Neuron (in vitro differentiated cells): ENCODE measurements around the gene TMEM167B.

ENCODE experiments used
- H2AFZ ChIP-seq: one replicate; pipeline ENCODE4 v1.6.1; 2013; ENCODE audit warnings: low read depth, mild to moderate bottlenecking, inconsistent platforms, low read length, moderate library complexity
- H3K27me3 ChIP-seq: one replicate; pipeline ENCODE4 v1.6.1; 2013; ENCODE audit warnings: low read length; ENCODE audit not compliant: insufficient read depth
- H3K36me3 ChIP-seq: one replicate; pipeline ENCODE4 v1.6.1; 2013; ENCODE audit warnings: low read length; ENCODE audit not compliant: insufficient read depth
- H3K4me1 ChIP-seq: one replicate; pipeline ENCODE4 v1.6.1; 2013; ENCODE audit warnings: low read length; ENCODE audit not compliant: insufficient read depth
- H3K4me3 ChIP-seq: 2 replicates; pipeline ENCODE4 v1.5.1; 2013; ENCODE audit warnings: mild to moderate bottlenecking, low read length, moderate library complexity
- H3K9me3 ChIP-seq: one replicate; pipeline ENCODE4 v1.6.1; 2013; ENCODE audit warnings: low read length

TMEM167B gene

DNA sequence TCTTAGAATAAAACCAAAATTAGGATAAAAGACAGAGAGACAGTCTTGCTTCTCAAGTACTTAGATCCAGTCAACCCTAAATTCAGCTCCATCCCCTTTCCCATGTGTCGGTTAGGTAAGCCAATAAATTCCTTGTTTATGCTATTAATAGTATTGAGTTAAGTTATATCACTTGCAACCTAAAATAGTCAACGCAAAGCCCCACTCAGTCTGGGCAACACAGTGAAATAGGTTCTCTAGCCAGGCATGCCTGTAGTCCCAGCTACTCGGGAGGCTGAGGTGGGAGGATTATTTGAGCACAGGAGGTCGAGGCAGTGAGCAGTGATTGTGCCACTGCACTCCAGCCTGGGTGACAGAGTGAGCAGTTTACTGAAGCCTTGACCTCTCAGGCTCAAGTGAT lies 29.4 kb upstream of the TMEM167B start:
- Histone ChIP-seq H2AFZ (no peak overlapping the region), H3K9me3 (no peaks in the 10 kb centered on the region), H3K27me3 (no peaks in the 10 kb centered on the region), H3K4me3 (no peak overlapping the region), H3K4me1 (no peaks in the 10 kb centered on the region), H3K36me3 (peaks cover 19% of the 10 kb centered on the region)

- Histone ChIP-seq H2AFZ (no peak overlapping the region), H3K36me3 (peaks cover 33% of the 10 kb centered on the region), H3K4me1 (no peaks in the 10 kb centered on the region), H3K9me3 (no peaks in the 10 kb centered on the region), H3K27me3 (no peaks in the 10 kb centered on the region), H3K4me3 (no peak overlapping the region)
Measured at GRCh38 chr1:109065137-109065536, 25.4 kb upstream of the TMEM167B start.

DNA sequence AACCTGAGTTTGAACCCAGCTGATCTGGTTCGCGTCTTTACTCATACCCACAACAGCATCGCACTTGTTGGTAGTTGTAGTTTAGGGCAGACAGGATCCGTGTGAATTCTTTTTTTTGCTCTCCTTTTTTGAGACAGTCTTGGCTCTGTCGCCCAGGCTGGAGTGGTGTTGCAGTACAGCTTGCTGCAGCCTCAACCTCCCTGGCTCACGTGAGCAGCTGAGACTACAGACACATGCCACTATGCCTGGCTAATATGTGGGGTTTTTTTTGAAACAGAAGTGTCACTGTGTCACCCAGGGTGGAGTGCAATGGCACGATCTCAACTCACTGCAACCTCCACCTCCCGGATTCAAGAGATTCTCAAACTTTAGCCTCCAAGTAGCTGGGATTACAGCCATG lies 22.7 kb upstream of the TMEM167B start:
- no peak overlapping the region for H2AFZ ChIP-seq
- no peaks in the 10 kb centered on the region for H3K4me1 ChIP-seq
- no peaks in the 10 kb centered on the region for H3K9me3 ChIP-seq
- H3K27me3 ChIP-seq: no peaks in the 10 kb centered on the region
- peaks cover 34% of the 10 kb centered on the region for H3K36me3 ChIP-seq
- H3K4me3 ChIP-seq: no peak overlapping the region

DNA sequence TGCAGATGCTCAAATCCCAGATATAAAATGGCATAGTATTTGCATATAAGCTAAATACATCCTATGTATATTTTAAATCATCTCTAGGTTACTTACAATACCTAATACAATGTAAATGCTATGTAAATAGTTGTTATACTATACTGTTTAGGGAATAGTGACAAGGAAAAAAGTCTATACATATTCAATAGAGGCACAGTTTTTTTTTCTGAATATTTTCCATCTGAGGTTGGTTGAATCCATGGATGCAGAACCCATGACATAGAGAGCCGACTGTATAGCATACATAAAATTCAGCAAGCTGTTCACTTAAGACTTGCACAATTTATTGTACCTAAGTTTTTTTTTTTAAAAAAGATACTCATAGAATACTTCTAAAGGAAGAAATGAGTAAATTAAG lies 21.3 kb upstream of the TMEM167B start:
- Histone ChIP-seq H3K4me3 (no peak overlapping the region), H3K36me3 (peaks cover 28% of the 10 kb centered on the region), H3K9me3 (no peaks in the 10 kb centered on the region), H2AFZ (no peak overlapping the region), H3K4me1 (no peaks in the 10 kb centered on the region), H3K27me3 (no peaks in the 10 kb centered on the region)

GRCh38 chr1:109075531-109076490 lies 14.8 kb upstream of the TMEM167B start, which contains the start of gene TAF13:
TAF13 (minus strand) TSS chr1:109076003; CDS start chr1:109075947, 56 bp downstream.
- Histone ChIP-seq H3K9me3 (no peaks in the 10 kb centered on the region), H3K36me3 (peaks cover 4% of the 10 kb centered on the region), H3K4me1 (peaks cover 6% of the 10 kb centered on the region), H2AFZ (peak within 1 kb of the TSS; percentile 44), H3K27me3 (no peaks in the 10 kb centered on the region), H3K4me3 (peak within 1 kb of the TSS; percentile 94)

DNA sequence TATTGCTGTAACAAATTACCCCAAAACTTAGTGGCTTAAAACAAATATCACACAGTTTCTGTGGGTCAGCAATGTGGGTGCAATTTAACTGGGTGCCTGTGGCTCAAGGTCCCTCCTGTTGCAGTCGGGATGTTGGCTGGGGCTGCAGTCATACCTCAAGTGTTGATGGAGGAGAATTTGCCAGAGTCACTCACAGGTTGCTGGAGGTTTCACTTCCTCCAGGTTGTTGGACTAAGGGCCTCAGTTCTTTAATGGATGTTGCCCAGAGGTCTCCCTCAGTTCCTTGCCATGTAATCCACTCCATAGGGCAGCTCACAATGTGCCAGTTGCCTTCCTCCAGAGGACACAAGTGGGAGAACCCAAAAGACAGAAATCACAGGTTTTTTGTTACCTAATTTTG lies 12.2 kb upstream of the TMEM167B start:
- Histone ChIP-seq H3K27me3 (no peaks in the 10 kb centered on the region), H3K9me3 (no peaks in the 10 kb centered on the region), H3K4me1 (peaks cover 17% of the 10 kb centered on the region), H3K36me3 (no peaks in the 10 kb centered on the region), H2AFZ (no peak overlapping the region), H3K4me3 (no peak overlapping the region)

DNA sequence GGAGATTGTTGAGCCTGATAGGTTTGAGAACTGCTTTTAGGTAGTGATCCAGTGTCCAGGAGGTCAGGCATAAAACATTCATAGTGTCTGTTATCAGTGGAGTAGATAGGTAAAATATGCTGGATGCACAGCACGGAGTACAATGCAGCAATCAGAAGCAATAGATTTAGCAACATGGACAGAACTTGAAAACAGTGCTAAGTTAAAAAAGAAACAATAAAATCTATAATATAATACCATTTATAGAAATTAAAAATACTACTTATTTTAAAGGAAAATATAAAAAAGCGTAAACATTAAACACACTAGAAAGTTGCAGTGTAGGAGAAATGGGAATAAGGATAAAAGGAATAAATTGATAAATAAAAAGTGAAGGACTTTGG lies 11.3 kb upstream of the TMEM167B start:
- H3K4me1 ChIP-seq: peaks cover 25% of the 10 kb centered on the region
- no peaks in the 10 kb centered on the region for H3K9me3 ChIP-seq
- no peaks in the 10 kb centered on the region for H3K27me3 ChIP-seq
- no peak overlapping the region for H2AFZ ChIP-seq
- no peak overlapping the region for H3K4me3 ChIP-seq
- H3K36me3 ChIP-seq: no peaks in the 10 kb centered on the region

- Histone ChIP-seq H3K27me3 (no peaks in the 10 kb centered on the region), H3K4me3 (no peak overlapping the region), H3K36me3 (no peaks in the 10 kb centered on the region), H3K9me3 (no peaks in the 10 kb centered on the region), H3K4me1 (peaks cover 27% of the 10 kb centered on the region), H2AFZ (no peak overlapping the region)
Measured at GRCh38 chr1:109080441-109081082, 10.0 kb upstream of the TMEM167B start.

GRCh38 chr1:109083501-109083900 lies 7.1 kb upstream of the TMEM167B start:
- Histone ChIP-seq H3K9me3 (no peaks in the 10 kb centered on the region), H3K4me3 (no peak overlapping the region), H3K36me3 (no peaks in the 10 kb centered on the region), H2AFZ (peak overlapping the region; percentile 73), H3K27me3 (no peaks in the 10 kb centered on the region), H3K4me1 (peaks cover 27% of the 10 kb centered on the region)

- peaks cover 27% of the 10 kb centered on the region for H3K4me1 ChIP-seq
- no peak overlapping the region for H3K4me3 ChIP-seq
- peak overlapping the region; percentile 73 for H2AFZ ChIP-seq
- H3K36me3 ChIP-seq: no peaks in the 10 kb centered on the region
- H3K9me3 ChIP-seq: no peaks in the 10 kb centered on the region
- no peaks in the 10 kb centered on the region for H3K27me3 ChIP-seq
Measured at GRCh38 chr1:109083923-109084322, 6.6 kb upstream of the TMEM167B start.

- H3K4me3 ChIP-seq: no peak overlapping the region
- no peaks in the 10 kb centered on the region for H3K9me3 ChIP-seq
Measured at GRCh38 chr1:109084563-109085517, 5.7 kb upstream of the TMEM167B start.

GRCh38 chr1:109089242-109090015 lies 1.1 kb upstream of the TMEM167B start:
- Histone ChIP-seq H3K36me3 (peaks cover 9% of the 10 kb centered on the region), H2AFZ (no peak overlapping the region), H3K4me1 (peaks cover 23% of the 10 kb centered on the region), H3K9me3 (no peaks in the 10 kb centered on the region), H3K27me3 (no peaks in the 10 kb centered on the region), H3K4me3 (no peak overlapping the region)

More at GRCh38 chr1:109084563-109085517, 5.7 kb upstream of the TMEM167B start:
- Histone ChIP-seq H3K4me1 (peaks cover 27% of the 10 kb centered on the region), H3K36me3 (no peaks in the 10 kb centered on the region), H3K27me3 (no peaks in the 10 kb centered on the region), H2AFZ (peak overlapping the region; percentile 73)
